Urothelium cell line (cell line): ENCODE data around the gene SLC1A2.
"Not testable (repeated sequence)": the region's sequence is repeated elsewhere in the genome, so short reads cannot be mapped to it uniquely, and the experiment has no call there.

Experiments
- DNase-seq: peaks from one replicate; pipeline ENCODE4 v3.0.0; 2011; ENCODE audit warnings: low spot score, mixed read lengths
- FAIRE-seq: peaks from 2 replicates; lab custom pipeline; 2011; peaks lifted over from hg19 to GRCh38; lab: Jason Lieb, UNC

Gene SLC1A2

GRCh38 chr11:35232891-35233330 lies 186.4 kb downstream of the SLC1A2 start:
- DNase-seq, result no peak
- FAIRE-seq, result no peak

DNA sequence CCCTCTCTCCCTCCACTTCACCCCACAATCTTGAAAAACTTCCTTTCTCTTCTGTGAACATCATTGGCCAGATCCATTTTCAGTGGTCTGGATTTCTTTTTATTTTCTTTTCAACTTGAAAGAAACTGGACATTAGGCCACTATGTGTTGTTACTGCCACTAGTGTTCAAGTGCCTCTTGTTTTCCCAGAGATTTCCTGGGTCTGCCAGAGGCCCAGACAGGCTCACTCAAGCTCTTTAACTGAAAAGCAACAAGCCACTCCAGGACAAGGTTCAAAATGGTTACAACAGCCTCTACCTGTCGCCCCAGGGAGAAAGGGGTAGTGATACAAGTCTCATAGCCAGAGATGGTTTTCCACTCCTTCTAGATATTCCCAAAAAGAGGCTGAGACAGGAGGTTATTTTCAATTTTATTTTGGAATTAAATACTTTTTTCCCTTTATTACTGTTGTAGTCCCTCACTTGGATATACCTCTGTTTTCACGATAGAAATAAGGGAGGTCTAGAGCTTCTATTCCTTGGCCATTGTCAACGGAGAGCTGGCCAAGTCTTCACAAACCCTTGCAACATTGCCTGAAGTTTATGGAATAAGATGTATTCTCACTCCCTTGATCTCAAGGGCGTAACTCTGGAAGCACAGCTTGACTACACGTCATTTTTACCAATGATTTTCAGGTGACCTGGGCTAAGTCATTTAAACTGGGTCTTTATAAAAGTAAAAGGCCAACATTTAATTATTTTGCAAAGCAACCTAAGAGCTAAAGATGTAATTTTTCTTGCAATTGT lies 188.1 kb downstream of the SLC1A2 start:
- FAIRE-seq (no peak), DNase-seq (no peak)

- FAIRE-seq (no peak), DNase-seq (no peak)
Measured at GRCh38 chr11:35230388-35230787, 189.0 kb downstream of the SLC1A2 start.

DNA sequence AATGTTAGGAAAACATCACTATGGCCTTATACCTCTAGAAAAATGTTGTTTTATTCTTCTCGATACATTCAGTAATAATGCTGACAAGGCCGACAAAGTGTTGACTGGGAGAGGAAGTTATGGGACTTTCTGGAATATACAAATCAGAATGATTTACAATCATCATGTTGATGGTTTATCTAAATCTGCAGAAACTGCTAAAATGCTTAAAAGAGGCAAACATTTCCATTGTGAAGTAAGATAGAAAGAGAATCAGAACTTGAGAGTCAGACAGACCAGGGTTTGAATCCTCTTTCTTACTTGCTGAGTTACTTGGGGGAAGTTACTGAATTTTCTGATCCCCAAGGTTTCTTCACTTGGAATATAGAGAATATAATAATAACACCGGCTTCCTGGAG lies 191.0 kb downstream of the SLC1A2 start:
- DNase-seq (no peak), FAIRE-seq (no peak)

GRCh38 chr11:35227576-35228327 lies 191.6 kb downstream of the SLC1A2 start:
- FAIRE-seq, result no peak
- no peak for DNase-seq

- not testable (repeated sequence) for FAIRE-seq, DNase-seq
Measured at GRCh38 chr11:35226756-35227155, 192.6 kb downstream of the SLC1A2 start.

- FAIRE-seq (no peak), DNase-seq (no peak)
Measured at GRCh38 chr11:35225946-35226520, 193.3 kb downstream of the SLC1A2 start.

DNA sequence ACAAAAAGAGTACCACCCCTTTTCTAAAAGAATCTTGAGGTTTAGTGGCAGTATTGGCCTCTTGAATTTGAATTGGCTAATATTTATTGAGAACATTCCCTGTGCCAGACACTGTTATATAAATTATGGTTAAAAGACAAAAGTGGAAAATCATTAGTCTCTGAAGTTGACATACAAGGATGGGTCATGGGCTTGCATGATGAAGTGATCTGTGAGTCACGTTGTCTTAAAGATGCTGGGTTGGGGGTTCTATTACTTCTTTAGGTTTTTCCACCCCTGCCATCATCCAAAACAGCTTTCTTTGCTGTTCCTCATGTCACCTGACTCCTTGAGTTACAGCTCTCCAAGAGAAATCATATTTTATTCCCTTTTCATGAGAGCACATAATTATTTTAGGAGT lies 195.4 kb downstream of the SLC1A2 start:
- DNase-seq (no peak), FAIRE-seq (no peak)

DNA sequence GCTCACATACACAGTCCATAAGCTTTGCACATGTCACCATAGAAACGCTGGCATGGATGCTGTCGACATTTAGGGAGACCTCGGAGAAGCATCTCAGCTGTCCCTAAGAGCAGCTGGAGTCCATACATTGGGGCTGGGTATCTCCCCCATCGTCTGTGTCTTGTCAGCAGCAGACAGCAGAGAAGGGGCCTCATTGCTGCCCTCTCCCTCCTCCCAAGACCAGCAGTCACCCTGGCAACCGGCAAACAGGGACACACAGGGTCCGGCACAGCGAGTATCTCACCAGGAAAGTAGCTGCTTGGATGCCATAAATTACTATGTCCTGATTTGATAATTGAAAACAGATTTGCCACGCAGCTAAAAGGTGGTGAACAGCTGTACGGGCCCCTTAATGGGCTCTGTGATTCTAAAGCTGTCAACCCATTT lies 196.0 kb downstream of the SLC1A2 start:
- no peak for FAIRE-seq
- DNase-seq, result no peak

- no peak for FAIRE-seq
- DNase-seq, result no peak
Measured at GRCh38 chr11:35218956-35219355, 200.4 kb downstream of the SLC1A2 start.

- no peak for FAIRE-seq
- DNase-seq, result no peak
Measured at GRCh38 chr11:35216962-35217678, 202.2 kb downstream of the SLC1A2 start.

GRCh38 chr11:35215945-35216344 lies 203.4 kb downstream of the SLC1A2 start:
- FAIRE-seq, result no peak
- DNase-seq, result no peak

GRCh38 chr11:35214792-35215193 lies 204.6 kb downstream of the SLC1A2 start:
- FAIRE-seq, result no peak

GRCh38 chr11:35214226-35214770 lies 205.1 kb downstream of the SLC1A2 start:
- no peak for FAIRE-seq
- DNase-seq, result no peak

More at GRCh38 chr11:35214792-35215193, 204.6 kb downstream of the SLC1A2 start:
- DNase-seq, result no peak

DNA sequence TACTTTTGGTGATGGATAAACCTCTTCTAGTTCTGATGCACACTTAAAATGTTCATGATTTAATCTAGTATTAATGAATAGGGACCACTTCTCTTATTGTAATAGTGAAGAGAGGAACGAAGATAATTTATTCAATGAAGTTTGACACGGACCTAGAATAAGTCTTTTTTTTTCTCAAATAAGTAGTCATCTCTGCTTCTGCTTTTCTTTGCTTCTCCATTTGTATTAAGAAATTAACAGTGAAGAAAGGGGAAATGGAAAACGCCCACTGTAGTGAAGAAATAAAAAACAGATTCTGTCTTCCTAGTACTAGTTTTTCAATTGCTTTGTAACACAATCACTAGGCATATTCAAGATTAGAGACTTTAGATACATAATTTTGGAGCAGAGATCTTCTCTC lies 207.4 kb downstream of the SLC1A2 start:
- DNase-seq (no peak), FAIRE-seq (no peak)

DNA sequence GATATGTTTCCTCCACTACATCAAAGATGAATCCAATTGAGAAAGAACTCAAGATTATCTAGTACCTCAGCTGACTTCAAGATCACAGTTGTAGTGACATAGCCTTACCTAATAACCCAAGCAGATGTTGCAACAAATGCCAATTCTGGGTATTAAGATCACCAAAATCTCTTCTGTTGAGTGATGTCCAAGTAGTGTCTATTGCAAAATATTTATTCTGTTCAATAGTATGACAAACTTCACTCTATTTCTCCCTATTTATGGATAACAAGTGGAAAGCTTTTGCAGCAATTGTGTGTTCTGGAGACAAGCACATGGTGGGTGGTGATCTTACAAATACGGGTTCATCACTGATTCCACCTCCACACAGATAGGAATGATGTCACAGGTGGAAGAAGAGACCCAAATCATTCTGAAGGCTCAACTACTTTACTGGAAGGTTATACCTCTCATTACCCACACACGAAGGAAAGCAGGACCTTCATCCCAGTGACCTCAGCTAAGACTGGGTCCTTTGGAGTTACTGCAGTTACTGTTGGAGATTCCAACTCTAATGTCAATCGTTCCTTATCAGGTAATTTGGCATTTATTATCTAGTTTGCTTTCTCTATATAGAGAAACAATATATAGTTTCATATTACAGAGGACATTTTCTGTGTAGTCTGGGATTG lies 208.3 kb downstream of the SLC1A2 start:
- DNase-seq, result no peak
- FAIRE-seq, result no peak

DNA sequence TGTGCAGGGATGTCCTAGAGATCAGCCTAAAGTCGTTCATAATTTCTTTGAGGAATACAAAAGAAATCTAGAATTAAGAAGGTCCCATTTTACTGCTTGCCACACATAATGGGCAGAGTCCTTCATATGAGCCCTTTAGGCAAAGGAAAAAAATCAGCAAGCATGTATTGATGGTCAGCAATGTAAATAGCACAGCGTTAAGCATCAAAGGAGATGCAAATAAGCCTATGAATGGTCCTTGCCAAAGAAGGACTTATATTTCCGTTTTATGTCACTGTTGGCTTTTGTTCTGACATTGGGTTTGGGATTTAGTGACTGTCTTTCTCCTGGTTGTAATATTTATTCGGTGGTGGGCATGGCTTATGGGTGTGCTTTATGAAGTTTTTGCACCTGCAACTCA lies 210.6 kb downstream of the SLC1A2 start:
- DNase-seq (no peak), FAIRE-seq (no peak)

DNA sequence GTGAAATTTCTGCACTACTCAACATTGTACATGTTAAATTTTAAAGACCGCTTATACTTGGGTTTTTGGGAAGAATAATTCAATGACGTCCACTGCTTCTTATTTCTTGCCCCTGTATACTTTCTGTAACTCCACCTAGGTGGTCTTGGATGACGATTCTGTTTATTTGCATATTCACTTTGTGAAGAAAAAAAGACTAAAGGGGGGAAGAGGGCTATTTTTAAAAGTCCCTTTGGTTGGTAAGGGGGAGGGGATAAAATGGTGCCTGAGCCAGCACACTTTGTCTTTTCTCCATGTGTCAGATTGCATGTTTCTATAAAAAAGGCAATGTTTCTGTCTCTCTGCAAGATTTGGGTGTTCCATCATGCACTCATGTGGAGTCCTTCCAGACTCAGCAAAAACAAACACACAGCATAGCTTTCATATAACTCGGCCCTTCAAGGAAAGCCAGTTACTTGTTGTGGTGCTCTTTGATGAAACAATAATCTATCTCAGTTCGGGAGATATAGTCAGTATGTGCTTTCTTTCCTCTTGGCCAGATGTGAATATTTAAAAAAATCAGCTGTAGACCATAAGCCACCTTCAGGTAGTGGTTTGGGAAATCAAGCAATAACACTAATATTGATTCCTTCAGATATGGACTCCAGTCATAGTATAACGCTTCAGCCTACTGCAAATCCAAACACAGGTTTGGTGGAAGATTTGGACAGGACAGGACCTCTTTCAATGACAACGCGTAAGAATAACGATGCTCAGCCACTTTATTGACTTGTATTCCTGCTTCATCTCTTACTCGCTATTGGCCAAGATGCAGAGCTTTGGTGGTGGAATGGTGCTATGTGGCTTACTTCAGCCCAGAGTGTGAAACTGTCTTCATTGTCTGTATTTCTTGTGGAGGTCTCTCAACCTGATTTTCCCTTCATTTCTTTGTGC lies 211.6 kb downstream of the SLC1A2 start:
- no peak for FAIRE-seq
- no peak for DNase-seq

GRCh38 chr11:35206616-35207015 lies 212.7 kb downstream of the SLC1A2 start:
- FAIRE-seq (no peak), DNase-seq (no peak)
